AG04450 (cell line): Measurements from ENCODE around the gene DPM1. TPM values are rescaled to one million over a fixed set of nuclear protein-coding genes. Genes with fewer than 3 reads are reported as not detected.

Source experiments
- CTCF ChIA-PET: fragments of 300-600, 350-600 bp; formaldehyde crosslinking; extraction: SDS; loops from one replicate; lab custom pipeline; 2022; ENCODE audit warnings: antibody characterized with exemption, inconsistent platforms; lab: Charles Lee
- POLR2A ChIA-PET: fragments of 350-600 bp; formaldehyde crosslinking; extraction: SDS; loops from one replicate; lab custom pipeline; 2021; ENCODE audit warnings: antibody characterized with exemption, inconsistent platforms; lab: Yijun Ruan, JAX
- DNase-seq: peaks from one replicate; pipeline ENCODE4 v3.0.0-alpha.2; 2011; ENCODE audit warnings: low read depth, low spot score
- H3K27ac ChIP-seq: one replicate; pipeline ENCODE4 v1.5.1; 2012; ENCODE audit warnings: low read depth, low read length, control low read depth
- H3K27me3 ChIP-seq: one replicate; pipeline ENCODE4 v1.6.0; 2012; ENCODE audit warnings: low read length; ENCODE audit not compliant: control insufficient read depth, insufficient read depth
- H3K4me3 ChIP-seq: 2 replicates; pipeline ENCODE4 v1.5.1; 2011; ENCODE audit warnings: mild to moderate bottlenecking, low read depth, low read length, control low read depth
- H3K9me3 ChIP-seq: 2 replicates; pipeline ENCODE4 v1.5.1; 2012; ENCODE audit warnings: low read length; ENCODE audit not compliant: control insufficient read depth, insufficient read depth
- CTCF ChIP-seq: IDR thresholded peaks from 2 replicates; pipeline ENCODE4 v1.5.1; 2011; ENCODE audit warnings: low read depth, low read length, control low read depth, inconsistent platforms
- polyA plus RNA-seq: library from polyadenylated mRNA; depleted of rRNA; stranded (reverse); fragments of >200 nt; gene quantifications from 2 replicates; pipeline ENCODE4 v1.2.3, GENCODE V29; 2011

The DPM1 gene
- polyA plus RNA-seq, 1 experiment = 67.5 TPM

GRCh38 chr20:50916934-50917333, 41.4 kb downstream of the DPM1 start:
- ChIA-PET CTCF (interaction anchor here (0.5 to 3.3 kb wide), 4 partner anchors 12 to 126 kb away, joined by 4 to 38 read pairs (median 12); partner anchors contain the start of genes ADNP and BCAS4), POLR2A (interaction anchor here (0.5 kb wide), 1 partner anchor 116 kb away, joined by 5 read pairs; no protein-coding TSS in a partner anchor)
- H3K27ac ChIP-seq = no peak overlapping the region

GRCh38 chr20:50916257-50916656, 42.1 kb downstream of the DPM1 start:
- Histone ChIP-seq H3K27ac (peak overlapping the region; percentile 11), H3K27me3 (no peaks in the 10 kb centered on the region), H3K4me3 (no peak overlapping the region), H3K9me3 (no peaks in the 10 kb centered on the region)
- POLR2A ChIA-PET = interaction anchor here (0.5 to 3.3 kb wide), 3 partner anchors 13 to 116 kb away, joined by 3 to 13 read pairs (median 5); partner anchors contain the start of gene ADNP
- CTCF ChIA-PET = interaction anchor here (0.5 to 3.3 kb wide), 4 partner anchors 13 to 137 kb away, joined by 3 to 38 read pairs (median 12); partner anchors contain the start of gene BCAS4
- DNase-seq = no peak
- TF ChIP-seq CTCF = no peak

More at GRCh38 chr20:50916934-50917333, 41.4 kb downstream of the DPM1 start:
- DNase-seq = no peak
- Histone ChIP-seq H3K27me3 (no peaks in the 10 kb centered on the region), H3K4me3 (no peak overlapping the region), H3K9me3 (no peaks in the 10 kb centered on the region)
- TF ChIP-seq CTCF = no peak

GRCh38 chr20:50915424-50915823, 42.9 kb downstream of the DPM1 start:
- TF ChIP-seq CTCF = no peak
- Histone ChIP-seq H3K9me3 (no peaks in the 10 kb centered on the region), H3K27ac (no peak overlapping the region), H3K27me3 (no peaks in the 10 kb centered on the region), H3K4me3 (no peak overlapping the region)
- ChIA-PET CTCF (interaction anchor here (2.5 to 3.3 kb wide), 3 partner anchors 14 to 125 kb away, joined by 11 to 38 read pairs (median 21); partner anchors contain the start of gene BCAS4), POLR2A (interaction anchor here (1.0 to 3.3 kb wide), 2 partner anchors 9 to 16 kb away, joined by 3 to 13 read pairs; partner anchors contain the start of gene ADNP)
- no peak for DNase-seq

- ChIA-PET POLR2A (interaction anchor here (3.3 kb wide), 1 partner anchor 17 kb away, joined by 13 read pairs; the partner anchor contains the start of gene ADNP), CTCF (interaction anchor here (0.6 to 3.3 kb wide), 4 partner anchors 15 to 733 kb away, joined by 4 to 38 read pairs (median 16); partner anchors contain the start of gene BCAS4)
- Histone ChIP-seq H3K27me3 (no peaks in the 10 kb centered on the region), H3K9me3 (no peaks in the 10 kb centered on the region), H3K4me3 (no peak overlapping the region), H3K27ac (no peak overlapping the region)
- TF ChIP-seq CTCF = no peak
- peak; percentile 51 for DNase-seq
These were observed 44.5 kb downstream of the DPM1 start for GRCh38 chr20:50913690-50914375.

- Histone ChIP-seq H3K9me3 (no peaks in the 10 kb centered on the region), H3K27ac (peak overlapping the region; percentile 43), H3K4me3 (no peak overlapping the region), H3K27me3 (no peaks in the 10 kb centered on the region)
- POLR2A ChIA-PET = no interaction called here
- DNase-seq = no peak
- TF ChIP-seq CTCF = no peak
- CTCF ChIA-PET = interaction anchor here (0.9 to 1.5 kb wide), 4 partner anchors 9 to 117 kb away, joined by 3 to 6 read pairs (median 4); partner anchors contain the start of genes ADNP and BCAS4
These were observed 46.6 kb downstream of the DPM1 start for GRCh38 chr20:50911716-50912115.
